Endothelial cell of umbilical vein (primary cell): ENCODE measurements around the gene CYSLTR1. TPM values are rescaled to one million over a fixed set of nuclear protein-coding genes. Genes with fewer than 3 reads are reported as not detected.

ENCODE experiments used
- Bru-seq: library from RNA; stranded (reverse); fragments of 400-500 nt; gene quantifications from one replicate; lab custom pipeline; 2021; lab: Mats Ljungman, UMichigan
- BruChase-seq, 2 experiments: library from RNA; stranded (reverse); fragments of 400-500 nt; gene quantifications; one replicate each; lab custom pipeline; 2021; lab: Mats Ljungman, UMichigan
- BruUV-seq: library from RNA; stranded (reverse); fragments of 400-500 nt; replicated peaks from 2 replicates; lab custom pipeline; 2021; lab: Mats Ljungman, UMichigan
- CTCF ChIA-PET: fragments of 300-600, 350-600 bp; sonication (Branson Sonifier 250); formaldehyde crosslinking; loops from one replicate; lab custom pipeline; 2021; ENCODE audit warnings: antibody characterized with exemption, inconsistent platforms; lab: Charles Lee
- POLR2A ChIA-PET: fragments of 300-600, 350-600 bp; sonication (Branson Sonifier 250); formaldehyde crosslinking; loops from one replicate; lab custom pipeline; 2021; ENCODE audit warnings: antibody characterized with exemption, inconsistent platforms; lab: Charles Lee
- DNase-seq: peaks from one replicate; pipeline ENCODE4 v3.0.0-alpha.2; 2011; ENCODE audit warnings: low read depth, low spot score
- FAIRE-seq: peaks from 2 replicates; lab custom pipeline; 2011; peaks lifted over from hg19 to GRCh38; lab: Jason Lieb, UNC
- H2AFZ ChIP-seq: 2 replicates; pipeline ENCODE4 v1.6.0; 2012; ENCODE audit warnings: low read depth, low read length, control low read depth, inconsistent platforms
- H3K27ac ChIP-seq: 2 replicates; pipeline ENCODE4 v1.5.1; 2011; ENCODE audit warnings: low read depth, mild to moderate bottlenecking, control low read depth, low read length, moderate library complexity; ENCODE audit not compliant: insufficient read depth
- H3K27me3 ChIP-seq, 2 experiments: 2 replicates each; pipeline versions ENCODE4 v1.6.0 to v1.6.1; 2011; ENCODE audit warnings: low read length in 2 of 2, mixed read lengths in 1 of 2; ENCODE audit not compliant: control insufficient read depth in 2 of 2, insufficient read depth in 2 of 2
- H3K36me3 ChIP-seq, 2 experiments: 2 replicates in 1 of 2; 3 replicates in 1 of 2; pipeline ENCODE4 v1.5.1; 2011; ENCODE audit warnings: low read length in 2 of 2, mild to moderate bottlenecking in 1 of 2, moderate library complexity in 1 of 2; ENCODE audit not compliant: control insufficient read depth in 2 of 2, insufficient read depth in 2 of 2; ENCODE audit errors: extremely low read depth in 1 of 2
- H3K4me1 ChIP-seq: 3 replicates; pipeline ENCODE4 v1.5.1; 2011; ENCODE audit warnings: mild to moderate bottlenecking, low read length; ENCODE audit not compliant: control insufficient read depth, insufficient read depth; ENCODE audit errors: extremely low read depth
- H3K4me2 ChIP-seq: 2 replicates; pipeline ENCODE4 v1.6.1; 2011; ENCODE audit warnings: low read length, control low read depth, mixed read lengths; ENCODE audit not compliant: insufficient read depth
- H3K4me3 ChIP-seq, 3 experiments: fragments of 200-600 bp in 1 of 3; sonication (generic), shearing (Covaris generic) in 1 of 3; replicated peaks in 1 of 3; 2 replicates each; pipeline ENCODE4 v1.5.1; 2011 to 2016; ENCODE audit warnings: control low read depth in 3 of 3, low read length in 3 of 3, mild to moderate bottlenecking in 2 of 3, inconsistent platforms in 1 of 3, low read depth in 1 of 3, moderate library complexity in 1 of 3; ENCODE audit not compliant: insufficient read depth in 1 of 3
- H3K79me2 ChIP-seq: 2 replicates; pipeline ENCODE4 v1.6.0; 2012; ENCODE audit warnings: low read length, inconsistent platforms; ENCODE audit not compliant: control insufficient read depth, insufficient read depth
- H3K9ac ChIP-seq: replicated peaks from 2 replicates; pipeline ENCODE3; 2011; ENCODE audit warnings: low read length, control low read depth; ENCODE audit not compliant: insufficient read depth; ENCODE audit errors: extremely low read depth
- H3K9me1 ChIP-seq: replicated peaks from 3 replicates; pipeline ENCODE4 v1.6.0; 2011; ENCODE audit warnings: mild to moderate bottlenecking, low read length; ENCODE audit not compliant: control insufficient read depth, insufficient read depth; ENCODE audit errors: extremely low read depth
- H3K9me3 ChIP-seq: replicated peaks from 2 replicates; pipeline ENCODE4 v1.5.1; 2012; ENCODE audit warnings: low read length, inconsistent platforms; ENCODE audit not compliant: control insufficient read depth, insufficient read depth
- H4K20me1 ChIP-seq: replicated peaks from 2 replicates; pipeline ENCODE3; 2011; ENCODE audit warnings: mild to moderate bottlenecking, low read length; ENCODE audit not compliant: control insufficient read depth, insufficient read depth; ENCODE audit errors: extremely low read depth
- EZH2 ChIP-seq: IDR thresholded peaks from 2 replicates; pipeline ENCODE4 v1.6.1; 2012; ENCODE audit warnings: borderline replicate concordance, low read depth, mild to moderate bottlenecking, moderate library complexity, low read length, inconsistent platforms; ENCODE audit not compliant: severe bottlenecking
- FOS ChIP-seq: IDR thresholded peaks from 2 replicates; pipeline ENCODE4 v1.6.1; 2011; ENCODE audit warnings: mild to moderate bottlenecking, low read length, moderate library complexity, borderline replicate concordance; ENCODE audit not compliant: insufficient read depth
- JUN ChIP-seq: IDR thresholded peaks from 2 replicates; pipeline ENCODE4 v1.6.1; 2011; ENCODE audit warnings: borderline replicate concordance, low read depth; ENCODE audit not compliant: insufficient read length, insufficient read depth
- MYC ChIP-seq: IDR thresholded peaks from one replicate; pipeline ENCODE4 v1.6.1; 2011; ENCODE audit warnings: mild to moderate bottlenecking, low read depth, low read length
- POLR2A ChIP-seq: IDR thresholded peaks from 2 replicates; pipeline ENCODE4 v1.6.1; 2012; ENCODE audit warnings: low read depth, mild to moderate bottlenecking, control low read depth, low read length
- dilution Hi-C: fragments of 300-500 bp; cut with MboI; formaldehyde crosslinking; loops from one replicate; pipeline ENCODE4 v1.15.0; 2019; ENCODE audit warnings: low sequenced_read_pairs; ENCODE audit not compliant: extremely low pct_ligation_motif_present
- intact Hi-C: fragments of 100-400 bp; cut with micrococcal nuclease; formaldehyde crosslinking; loops from one replicate; pipeline ENCODE4 v1.10.0; 2022
- long read RNA-seq: library from polyadenylated mRNA; stranded (forward); transcript quantifications from one replicate; pipeline ENCODE4 v2.0.0, GENCODE V29; 2021
- polyA minus RNA-seq, 3 experiments: library from RNA; depleted of rRNA, polyadenylated mRNA; stranded (reverse); fragments of >200 nt; gene quantifications; 1 replicate in 1 of 3; 2 replicates in 2 of 3; pipeline ENCODE4 v1.2.3, GENCODE V29; 2011
- polyA plus RNA-seq, 4 experiments: library from polyadenylated mRNA; depleted of rRNA in 3 of 4; stranded (reverse) in 3 of 4; unstranded in 1 of 4; fragments of >200 nt; gene quantifications; 2 replicates each; pipeline versions ENCODE4 v1.2.1 to v1.2.3, GENCODE V29; 2011 to 2012; ENCODE audit warnings: missing spikeins in 1 of 4
- total RNA-seq: library from RNA; stranded (reverse); gene quantifications from 2 replicates; pipeline ENCODE4 v1.2.3, GENCODE V29; 2021
- TF ChIP-seq, protein P1 (sequence below): IDR thresholded peaks from 2 replicates; pipeline ENCODE4 v1.6.1; 2011; ENCODE audit not compliant: insufficient read depth, insufficient read length
- TF ChIP-seq, protein P2 (sequence below), 2 donors: IDR thresholded peaks; 1 replicate in 1 of 2; 2 replicates in 1 of 2; pipeline ENCODE4 v1.5.1; 2011; ENCODE audit warnings: low read length in 2 of 2, mild to moderate bottlenecking in 2 of 2, moderate library complexity in 2 of 2, control low read depth in 1 of 2, inconsistent platforms in 1 of 2, low read depth in 1 of 2; ENCODE audit not compliant: insufficient read depth in 1 of 2; ENCODE audit errors: extremely low read depth in 1 of 2

Gene CYSLTR1, protein sequence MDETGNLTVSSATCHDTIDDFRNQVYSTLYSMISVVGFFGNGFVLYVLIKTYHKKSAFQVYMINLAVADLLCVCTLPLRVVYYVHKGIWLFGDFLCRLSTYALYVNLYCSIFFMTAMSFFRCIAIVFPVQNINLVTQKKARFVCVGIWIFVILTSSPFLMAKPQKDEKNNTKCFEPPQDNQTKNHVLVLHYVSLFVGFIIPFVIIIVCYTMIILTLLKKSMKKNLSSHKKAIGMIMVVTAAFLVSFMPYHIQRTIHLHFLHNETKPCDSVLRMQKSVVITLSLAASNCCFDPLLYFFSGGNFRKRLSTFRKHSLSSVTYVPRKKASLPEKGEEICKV
- total RNA-seq (not detected in 2 replicates), polyA plus RNA-seq (not detected in 2 replicates), polyA minus RNA-seq (not detected in 2 replicates), Bru-seq, nascent RNA (not detected), BruChase-seq, experiment 1, labeled RNA remaining after a 6-hour chase (percentile 2 among the genes with signal in this experiment), BruChase-seq, experiment 2, labeled RNA remaining after a 2-hour chase (not detected)
- polyA plus RNA-seq (2011; cell fraction: cytosol; rRNA removed), result not detected in 2 replicates
- not detected in 2 replicates for polyA plus RNA-seq (2011; cell fraction: nucleus; rRNA removed)
- not detected in 2 replicates for polyA plus RNA-seq (2012)
- not detected for polyA minus RNA-seq (2011; cell fraction: cytosol; rRNA and poly(A)+ RNA removed)
- not detected in 2 replicates for polyA minus RNA-seq (2011; cell fraction: nucleus; rRNA and poly(A)+ RNA removed)
- long read RNA-seq, result 0 reads

DNA sequence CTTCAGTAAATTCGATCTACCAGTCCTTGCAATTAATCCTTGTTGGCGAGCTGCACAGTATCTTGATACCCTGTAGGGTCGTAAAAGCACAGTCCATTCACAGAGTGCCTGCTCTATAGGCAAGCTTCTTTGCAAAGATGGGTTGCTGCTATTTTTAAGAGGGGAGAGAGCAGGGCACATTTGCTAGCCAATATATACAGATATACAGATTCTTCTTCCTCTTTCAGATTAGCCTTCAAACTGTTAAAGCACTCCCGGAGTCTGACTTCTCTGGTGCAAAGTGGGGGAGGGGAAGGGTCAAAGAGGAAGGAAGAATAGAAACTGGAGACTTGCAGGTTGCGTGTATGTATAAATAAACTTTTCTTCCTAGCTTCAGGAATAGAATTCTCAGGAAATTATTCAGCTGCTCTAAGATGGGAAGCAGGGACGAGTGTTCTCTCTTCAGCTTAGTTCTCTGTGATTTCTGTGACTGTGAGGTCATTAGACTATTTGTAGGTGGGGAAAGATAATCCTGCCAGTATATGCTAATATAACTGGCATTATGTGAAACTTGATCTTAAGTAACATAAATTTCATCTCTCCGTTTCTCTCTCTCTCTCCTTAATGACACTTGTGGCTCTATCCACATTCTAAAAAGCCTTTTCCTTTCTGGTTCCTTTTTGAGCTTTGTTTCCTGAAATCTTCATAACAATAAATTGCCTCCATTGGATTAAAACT is at the start of gene CYSLTR1:
CYSLTR1 (minus strand) TSS at position 242 of the 717 bp plus-strand sequence. CDS start 53,865 bp downstream, outside the sequence.
- Histone ChIP-seq H3K27ac (no peak within 1 kb of the TSS), H3K4me3 (no peak within 1 kb of the TSS), H3K79me2 (no peaks in the 10 kb centered on the region), H3K9me3 (no peaks in the 10 kb centered on the region), H3K36me3 (no peaks in the 10 kb centered on the region), H4K20me1 (no peaks in the 10 kb centered on the region), H3K4me1 (no peaks in the 10 kb centered on the region), H3K27me3 (no peaks in the 10 kb centered on the region), H2AFZ (no peak within 1 kb of the TSS), H3K9ac (no peak within 1 kb of the TSS), H3K4me2 (no peak within 1 kb of the TSS), H3K9me1 (no peaks in the 10 kb centered on the region)
- FAIRE-seq (no peak), DNase-seq (no peak)
- TF ChIP-seq, protein P1, sequence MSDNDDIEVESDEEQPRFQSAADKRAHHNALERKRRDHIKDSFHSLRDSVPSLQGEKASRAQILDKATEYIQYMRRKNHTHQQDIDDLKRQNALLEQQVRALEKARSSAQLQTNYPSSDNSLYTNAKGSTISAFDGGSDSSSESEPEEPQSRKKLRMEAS, result no peak
- TF ChIP-seq, protein P2, sequence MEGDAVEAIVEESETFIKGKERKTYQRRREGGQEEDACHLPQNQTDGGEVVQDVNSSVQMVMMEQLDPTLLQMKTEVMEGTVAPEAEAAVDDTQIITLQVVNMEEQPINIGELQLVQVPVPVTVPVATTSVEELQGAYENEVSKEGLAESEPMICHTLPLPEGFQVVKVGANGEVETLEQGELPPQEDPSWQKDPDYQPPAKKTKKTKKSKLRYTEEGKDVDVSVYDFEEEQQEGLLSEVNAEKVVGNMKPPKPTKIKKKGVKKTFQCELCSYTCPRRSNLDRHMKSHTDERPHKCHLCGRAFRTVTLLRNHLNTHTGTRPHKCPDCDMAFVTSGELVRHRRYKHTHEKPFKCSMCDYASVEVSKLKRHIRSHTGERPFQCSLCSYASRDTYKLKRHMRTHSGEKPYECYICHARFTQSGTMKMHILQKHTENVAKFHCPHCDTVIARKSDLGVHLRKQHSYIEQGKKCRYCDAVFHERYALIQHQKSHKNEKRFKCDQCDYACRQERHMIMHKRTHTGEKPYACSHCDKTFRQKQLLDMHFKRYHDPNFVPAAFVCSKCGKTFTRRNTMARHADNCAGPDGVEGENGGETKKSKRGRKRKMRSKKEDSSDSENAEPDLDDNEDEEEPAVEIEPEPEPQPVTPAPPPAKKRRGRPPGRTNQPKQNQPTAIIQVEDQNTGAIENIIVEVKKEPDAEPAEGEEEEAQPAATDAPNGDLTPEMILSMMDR (IDR thresholded peaks at IDR 0.05; ENCODE audit: extremely low read depth in 1 of 2, insufficient read depth in 1 of 2, low read depth in 1 of 2, low read length in 2 of 2), result no peak
- TF ChIP-seq POLR2A (no peak), JUN (no peak), EZH2 (no peak), FOS (no peak), MYC (no peak)
- intact Hi-C loops, result no loop called here
- CTCF ChIA-PET, result no interaction called here
- no TSS peak for BruUV-seq
- POLR2A ChIA-PET, result no interaction called here
- dilution Hi-C loops, result no loop called here
